GM21786 (cell line): Measurements from ENCODE around the gene HELT.

Source experiments
- ATAC-seq: cut with Tn5 transposase; IDR thresholded peaks from one replicate; pipeline ENCODE4 v1.9.1; 2021; ENCODE audit not compliant: unreplicated experiment

Gene HELT

DNA sequence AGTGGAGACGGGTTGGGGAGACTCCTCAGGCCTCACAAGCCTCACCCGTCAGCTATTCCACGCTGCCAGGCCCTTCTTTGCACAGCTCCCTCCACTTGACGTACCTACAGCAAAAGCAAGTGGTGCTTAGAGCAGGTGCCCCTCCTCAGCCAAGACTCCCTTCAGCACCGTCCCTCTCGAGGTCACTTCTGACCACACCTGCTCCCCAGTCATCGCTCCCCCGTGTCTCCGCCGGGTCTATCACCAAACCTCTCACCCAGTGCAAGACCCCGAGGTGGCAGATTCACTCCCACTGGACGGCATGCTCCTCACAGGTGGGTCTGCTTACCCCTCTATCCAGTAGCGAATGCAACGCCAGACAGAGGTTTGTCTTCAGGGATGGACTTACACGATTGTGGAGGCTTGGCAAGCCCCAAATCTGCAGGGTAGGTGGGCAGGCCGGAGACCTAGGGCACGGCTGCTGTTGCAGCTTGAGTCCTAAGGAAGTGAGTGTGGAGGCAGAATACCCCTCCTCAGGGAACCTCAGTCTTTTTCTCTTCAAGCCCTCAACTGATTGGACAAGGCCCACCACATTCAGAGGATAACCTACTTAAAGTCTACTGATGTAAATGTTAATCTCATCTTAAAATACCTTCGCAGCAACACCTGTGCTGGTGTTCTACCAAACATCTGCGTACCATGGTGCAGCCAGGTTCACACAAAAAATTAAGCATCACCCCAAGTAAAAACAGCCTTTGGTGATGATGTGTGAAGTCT is 14.5 kb upstream of the HELT start:
- no peak for ATAC-seq

DNA sequence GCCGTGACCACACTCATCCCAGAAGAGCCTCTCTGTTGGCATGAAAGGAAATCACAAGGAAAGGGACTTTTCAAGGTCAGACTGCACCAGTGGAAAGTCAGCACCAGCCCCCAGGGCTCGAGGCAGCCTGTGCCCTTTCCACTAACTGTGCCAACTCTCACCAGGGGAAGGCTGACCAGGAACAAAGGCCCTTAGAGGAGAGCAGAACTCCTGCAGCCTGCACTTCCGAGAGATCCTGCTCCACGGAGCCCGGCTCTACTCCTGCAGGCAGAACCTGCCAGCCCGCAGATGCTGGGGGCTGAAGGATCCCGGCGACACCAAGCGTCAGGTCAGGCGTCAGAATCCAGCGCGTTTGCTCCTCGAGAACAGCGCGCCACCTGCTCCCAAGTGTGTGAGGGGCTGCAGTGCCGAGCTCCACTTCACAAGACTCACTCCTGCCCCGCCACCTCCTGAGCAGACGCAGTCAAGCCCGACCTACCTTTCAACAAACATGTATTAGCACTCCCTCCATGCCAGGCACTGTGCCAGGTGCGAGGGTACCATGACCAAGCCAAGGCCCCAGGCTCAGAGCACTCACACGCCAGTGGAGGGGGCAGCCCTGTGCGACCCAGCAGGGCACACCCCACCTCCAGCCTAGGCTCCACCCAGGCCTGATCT is 13.6 kb upstream of the HELT start:
- peak; percentile 26 for ATAC-seq

DNA sequence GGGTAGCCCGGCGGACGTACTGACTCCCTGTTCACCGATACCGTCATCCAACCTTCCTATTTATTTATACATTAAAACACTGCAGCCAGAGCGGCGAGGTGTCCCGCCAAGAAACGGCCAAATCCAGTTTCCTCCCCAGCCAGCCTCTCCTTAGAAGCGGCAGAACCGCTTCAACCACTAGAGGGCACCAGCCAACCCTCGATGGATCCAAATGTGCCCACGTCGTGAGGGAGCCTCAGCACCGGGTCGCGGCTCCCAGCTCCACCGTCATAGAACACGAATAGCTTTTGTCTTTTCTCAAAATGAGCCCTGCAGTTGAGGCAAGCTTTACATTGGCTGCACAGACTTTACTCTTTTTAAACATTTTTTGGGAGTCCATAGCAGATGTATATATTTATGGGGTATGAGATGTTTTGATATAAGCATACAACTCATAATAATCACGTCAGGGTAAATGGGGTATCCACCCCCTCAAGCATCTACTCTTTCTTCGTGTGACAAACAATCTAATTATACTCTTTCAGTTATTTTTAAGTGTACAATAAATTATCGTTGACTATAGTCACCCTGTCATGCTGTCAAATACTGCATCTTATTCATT is 13.0 kb upstream of the HELT start:
- ATAC-seq, result peak; percentile 87

DNA sequence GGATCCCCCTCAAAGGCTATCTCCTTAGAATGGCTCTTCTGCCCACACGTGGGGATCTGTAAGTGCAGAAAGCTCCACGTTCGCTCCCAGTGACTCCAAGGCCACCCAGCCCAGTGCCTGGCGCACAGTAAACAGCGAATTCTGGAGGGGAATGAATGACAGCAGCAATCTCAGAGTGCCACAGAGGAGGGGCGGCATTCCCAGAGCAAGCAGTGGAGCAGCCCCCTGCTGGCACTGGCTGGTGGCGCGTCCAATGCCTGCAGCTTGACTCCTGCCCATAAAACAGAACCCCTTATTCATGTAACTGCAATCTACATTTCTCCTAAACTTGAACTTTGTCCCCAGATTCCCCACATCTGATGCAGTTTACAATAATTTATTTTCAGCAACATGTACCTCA is 6.9 kb upstream of the HELT start:
- ATAC-seq, result no peak

DNA sequence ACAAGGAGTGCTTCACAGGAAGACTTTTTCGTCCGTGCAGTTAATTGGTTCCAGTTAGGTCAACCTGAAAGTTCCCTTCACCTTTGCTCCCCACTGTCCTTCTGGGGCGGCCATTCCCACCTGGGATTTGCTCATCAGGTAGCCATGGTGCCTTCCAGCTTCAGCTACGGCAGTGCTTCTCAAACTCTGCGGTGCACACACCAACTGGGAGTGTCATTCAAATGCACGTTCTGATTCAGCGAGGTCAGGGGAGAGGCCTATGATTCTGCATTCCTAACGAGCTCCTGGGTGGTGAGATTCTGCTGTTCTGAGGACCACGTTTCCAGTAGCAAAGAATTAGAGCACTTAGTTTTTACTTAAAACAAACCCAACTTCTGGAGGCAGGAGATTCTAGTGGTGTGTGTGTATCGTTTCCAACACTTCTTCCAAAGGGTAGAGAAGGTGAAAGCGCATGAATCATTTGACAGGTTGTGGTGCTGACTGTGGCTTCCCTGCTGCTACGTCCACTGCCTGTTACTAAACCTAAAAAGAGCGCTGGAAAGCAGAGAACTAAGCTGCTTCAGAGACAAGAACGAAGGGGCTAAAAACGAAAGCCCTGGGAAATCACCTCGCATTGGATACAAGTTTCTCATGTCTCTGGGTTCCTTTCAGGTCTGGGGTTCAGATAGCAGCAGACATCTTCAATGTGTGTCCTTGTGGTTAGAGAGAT is 4.7 kb upstream of the HELT start:
- no peak for ATAC-seq

DNA sequence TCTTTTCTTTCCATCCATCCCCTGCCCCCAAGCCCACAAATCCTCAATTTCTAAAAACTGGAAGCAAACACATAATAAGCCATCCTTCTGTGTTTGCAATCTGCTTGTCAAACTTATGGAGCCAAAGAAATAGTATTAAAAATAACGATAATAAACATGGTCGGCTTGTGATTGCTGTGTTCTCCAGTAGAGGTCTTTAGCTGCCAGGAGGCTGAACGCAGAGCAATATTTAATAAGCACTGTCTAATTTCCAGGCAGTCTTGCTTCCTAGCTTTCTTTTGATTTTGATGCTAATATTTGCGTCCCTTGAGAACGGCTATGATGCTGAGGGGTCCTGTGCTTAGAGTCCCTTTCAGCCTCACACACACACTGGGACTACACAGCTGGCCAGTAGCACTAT is 3.2 kb upstream of the HELT start:
- ATAC-seq, result no peak

DNA sequence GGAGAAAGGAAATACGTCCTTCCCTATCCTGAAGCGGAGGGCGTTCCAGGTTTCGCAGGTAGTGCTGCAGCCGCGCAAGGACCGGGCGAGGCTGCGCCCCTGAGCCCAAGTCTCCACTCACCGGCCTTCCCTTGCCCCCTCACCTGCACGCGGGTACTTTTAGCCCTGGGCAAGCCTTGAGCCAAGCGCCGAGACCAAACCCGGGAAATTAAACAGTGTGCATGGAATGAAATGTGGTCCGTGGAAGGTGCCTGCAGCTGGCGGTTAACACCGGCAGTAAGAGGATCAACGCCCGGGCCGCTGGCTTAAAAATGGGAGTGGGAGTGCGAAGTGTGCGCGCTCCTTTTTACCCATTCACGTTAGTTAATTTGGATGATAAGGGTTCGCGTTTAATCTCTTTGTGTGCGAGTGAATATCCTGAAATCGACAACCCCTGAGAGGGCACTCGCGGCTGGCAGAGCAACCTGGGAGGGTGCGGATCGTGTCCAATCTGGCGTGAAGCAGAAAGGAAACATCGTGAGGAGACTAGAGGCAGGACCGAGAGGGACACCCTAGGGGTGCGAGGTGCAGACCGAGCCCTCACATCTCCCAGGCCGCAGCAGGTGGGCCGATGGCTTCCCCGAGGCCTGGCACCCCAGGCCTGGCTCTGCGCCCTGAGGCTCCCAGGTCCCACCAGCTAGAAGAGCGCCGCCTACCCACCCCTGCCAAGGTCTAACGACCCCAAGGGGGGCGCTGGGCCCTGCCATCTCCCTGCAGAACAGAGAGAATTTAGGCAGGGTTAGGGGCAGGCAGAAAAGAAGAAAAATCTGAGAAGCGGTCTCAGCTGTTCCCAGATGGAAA is 2.0 kb upstream of the HELT start:
- ATAC-seq, result no peak

DNA sequence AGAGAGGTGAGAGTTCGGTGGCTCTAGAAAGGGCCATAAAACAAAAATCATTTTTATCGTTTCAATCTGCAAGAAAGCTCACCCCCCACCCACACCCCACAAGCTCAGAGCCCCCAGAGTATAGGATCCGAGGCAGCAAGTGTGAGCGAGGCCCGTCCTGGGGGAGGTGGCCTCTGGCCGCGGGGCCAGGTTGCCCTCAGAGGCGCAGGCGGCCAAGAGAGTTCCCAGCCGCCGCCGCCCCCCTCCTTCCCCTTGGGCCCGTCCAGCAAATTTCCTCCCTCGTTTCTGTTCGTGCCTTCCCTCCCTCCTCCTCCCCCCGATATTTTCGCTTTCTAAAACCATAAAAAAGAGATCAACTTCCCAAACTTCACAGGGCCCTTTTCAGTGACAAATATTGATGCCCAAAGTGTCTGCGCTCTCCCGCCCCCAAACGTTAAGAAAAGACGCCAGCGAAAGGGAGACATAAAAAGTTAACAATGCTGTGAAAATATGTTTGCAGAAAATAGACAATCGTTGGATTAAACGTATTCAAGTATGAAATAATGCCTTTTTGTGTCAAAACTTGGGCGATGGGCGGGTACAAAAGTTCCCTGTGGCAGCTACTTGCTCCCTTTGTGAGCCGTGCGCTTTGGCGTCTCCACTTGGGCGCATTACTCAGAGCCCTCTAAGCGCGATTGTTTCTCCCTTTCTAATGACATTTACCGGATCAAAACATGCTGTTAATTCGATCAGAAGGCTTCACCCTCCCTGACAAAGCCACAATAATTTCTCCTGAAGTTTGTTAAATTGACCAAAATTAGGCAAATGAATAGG is 1.1 kb upstream of the HELT start:
- ATAC-seq, result no peak

DNA sequence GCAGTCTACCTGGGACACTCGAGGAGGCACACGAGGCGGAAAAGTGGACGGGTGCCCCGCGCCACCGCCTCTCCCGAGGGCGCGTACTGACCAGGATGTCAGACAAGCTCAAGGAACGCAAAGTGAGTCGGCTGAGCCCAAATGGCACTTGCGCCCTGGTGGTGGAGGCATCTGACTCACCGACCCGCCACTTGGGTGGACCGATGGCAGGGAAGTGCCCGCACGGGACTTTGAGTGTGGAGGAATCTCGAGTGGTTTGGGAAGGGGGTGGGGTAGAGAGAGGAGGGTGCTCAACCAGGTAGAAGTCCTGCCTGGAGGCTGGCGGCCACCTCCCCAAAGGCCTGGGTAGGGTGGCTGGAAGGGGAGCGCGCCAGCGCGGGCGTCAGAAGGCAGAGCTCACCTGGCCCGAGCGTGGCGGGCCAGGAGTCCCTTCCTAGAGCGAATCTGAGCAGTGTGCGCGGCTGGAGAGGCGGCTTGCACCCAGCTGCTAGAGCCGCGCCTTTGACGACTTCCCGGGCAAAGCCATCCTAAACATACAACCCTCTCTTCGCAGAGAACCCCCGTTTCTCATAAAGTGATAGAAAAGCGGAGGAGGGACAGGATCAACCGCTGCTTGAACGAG is 655 bp downstream of the HELT start:
- no peak for ATAC-seq

DNA sequence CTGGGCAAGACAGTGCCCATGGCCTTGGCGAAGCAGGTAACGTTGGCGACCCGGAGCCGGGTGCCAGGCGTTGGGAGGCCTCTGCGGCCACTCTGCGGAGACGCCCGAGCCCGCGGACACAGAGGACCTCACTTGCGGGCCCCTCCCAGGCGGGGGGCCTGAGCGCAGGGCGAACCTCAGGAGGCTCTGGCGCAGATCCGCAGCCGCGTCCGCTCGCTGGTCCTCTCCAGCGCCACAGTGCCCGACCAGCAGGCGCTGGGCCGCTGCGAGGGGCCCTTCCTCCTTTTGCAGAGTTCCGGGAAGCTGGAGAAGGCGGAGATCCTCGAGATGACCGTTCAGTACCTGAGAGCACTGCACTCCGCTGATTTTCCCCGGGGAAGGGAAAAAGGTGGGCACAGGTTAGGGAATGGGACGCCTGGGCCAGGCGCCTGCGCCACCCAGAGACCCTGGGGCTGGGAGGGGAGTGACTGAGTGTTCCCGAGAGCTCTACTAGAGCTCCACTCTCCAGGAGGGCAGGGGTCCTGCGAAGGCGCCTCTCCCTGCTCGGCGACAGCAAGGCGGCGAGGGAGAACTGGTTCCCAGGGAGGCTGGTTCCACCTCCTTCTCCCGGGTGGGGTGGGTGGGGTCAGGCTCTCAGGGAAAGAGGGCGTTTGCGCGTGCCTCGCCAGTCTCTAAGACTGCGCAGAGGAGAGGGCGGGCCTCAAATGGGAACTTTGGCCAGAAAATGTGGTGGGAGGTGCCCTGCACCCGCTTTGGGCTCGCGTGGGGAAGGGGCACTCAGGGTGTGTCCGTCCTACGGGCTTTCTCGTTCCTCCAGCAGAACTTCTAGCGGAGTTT is 1.4 kb downstream of the HELT start:
- no peak for ATAC-seq

DNA sequence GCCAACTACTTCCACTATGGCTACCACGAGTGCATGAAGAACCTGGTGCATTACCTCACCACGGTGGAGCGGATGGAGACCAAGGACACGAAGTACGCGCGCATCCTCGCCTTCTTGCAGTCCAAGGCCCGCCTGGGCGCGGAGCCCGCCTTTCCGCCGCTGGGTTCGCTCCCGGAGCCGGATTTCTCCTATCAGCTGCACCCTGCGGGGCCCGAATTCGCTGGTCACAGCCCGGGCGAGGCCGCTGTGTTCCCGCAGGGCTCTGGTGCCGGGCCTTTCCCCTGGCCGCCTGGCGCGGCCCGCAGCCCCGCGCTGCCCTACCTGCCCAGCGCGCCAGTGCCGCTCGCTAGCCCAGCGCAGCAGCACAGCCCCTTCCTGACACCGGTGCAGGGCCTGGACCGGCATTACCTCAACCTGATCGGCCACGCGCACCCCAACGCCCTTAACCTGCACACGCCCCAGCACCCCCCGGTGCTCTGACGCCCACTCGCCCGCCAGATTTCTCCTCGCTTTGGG is 2.1 kb downstream of the HELT start:
- no peak for ATAC-seq

DNA sequence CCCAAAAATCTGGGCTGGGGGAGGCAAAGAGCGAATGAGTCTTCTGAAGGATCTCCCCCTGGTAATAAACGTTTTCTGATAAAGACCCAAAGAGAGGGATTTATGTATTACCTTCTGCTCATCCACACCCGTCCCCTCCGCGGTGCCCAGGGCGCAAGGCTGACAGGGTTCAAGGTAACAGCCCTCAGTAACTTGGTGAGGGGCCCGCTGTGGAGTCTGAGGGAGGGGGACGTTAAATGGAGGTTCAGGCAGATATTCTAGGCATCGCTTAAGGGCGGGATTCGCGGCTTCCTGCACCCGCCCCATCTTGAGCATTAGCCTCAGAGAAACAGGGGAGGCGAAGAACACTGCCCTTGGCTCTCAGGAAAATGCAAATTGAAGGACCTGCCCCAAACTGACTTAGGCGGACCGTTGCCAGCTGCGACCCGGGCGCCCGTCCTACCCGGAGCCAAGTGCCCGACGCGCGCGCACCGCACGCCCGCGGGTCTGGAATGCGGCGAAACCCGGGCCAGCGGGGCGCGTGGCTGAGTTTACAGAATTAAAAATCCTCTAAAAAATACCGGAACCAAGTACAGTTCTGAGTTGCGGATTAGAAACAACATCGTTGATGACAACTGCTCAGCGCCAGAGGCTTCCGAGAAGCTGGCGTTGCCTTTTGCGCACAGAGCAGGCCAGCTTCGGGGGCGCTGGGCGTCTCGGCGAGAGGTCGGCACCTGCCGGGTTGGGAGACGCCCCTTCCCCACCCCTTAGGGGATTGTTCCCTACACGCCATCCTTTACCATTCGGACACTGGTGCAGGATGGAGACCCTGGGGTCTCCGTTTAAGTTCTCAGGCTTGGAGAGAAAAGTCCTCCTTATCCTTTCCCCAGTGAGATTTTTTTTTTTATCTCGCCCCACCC is 2.8 kb downstream of the HELT start:
- no peak for ATAC-seq

DNA sequence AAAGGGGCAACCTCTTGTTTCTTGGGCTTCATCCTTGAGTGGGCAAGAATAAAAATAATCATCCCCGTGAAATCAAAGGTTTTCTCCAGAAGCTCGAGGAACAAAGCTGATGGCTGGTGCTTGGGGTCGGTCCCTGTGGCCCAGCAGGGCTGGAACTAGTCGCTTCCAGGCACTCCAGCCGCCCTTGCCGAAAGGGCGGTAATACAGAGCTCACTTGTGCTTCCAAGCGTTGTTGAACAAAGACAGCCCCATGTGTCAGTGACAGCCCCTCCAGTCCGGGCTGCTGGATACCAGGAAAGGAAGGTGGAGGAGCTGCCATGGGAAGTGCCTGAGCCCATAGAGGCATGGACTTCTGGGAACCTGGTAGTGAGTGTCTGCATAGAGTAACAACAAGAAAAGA is 5.2 kb downstream of the HELT start:
- no peak for ATAC-seq

DNA sequence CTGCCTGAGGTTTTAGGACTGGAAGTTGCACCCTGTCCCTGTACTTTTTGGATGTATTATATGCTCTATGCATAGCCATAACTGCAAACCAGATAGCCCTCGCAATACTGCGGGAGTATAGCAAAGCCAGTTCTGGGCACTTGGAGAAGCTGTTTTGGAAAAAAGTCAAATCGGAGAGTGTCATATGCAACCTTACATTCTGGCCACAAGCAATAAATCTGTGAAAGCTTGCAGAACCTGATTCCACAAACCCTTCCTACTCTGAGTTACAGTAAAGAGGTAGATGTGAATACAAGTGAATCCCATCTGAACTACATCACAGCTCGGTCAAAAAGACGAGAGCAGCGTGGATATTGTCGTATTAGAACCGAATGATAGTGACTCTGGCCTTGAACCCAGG is 10.3 kb downstream of the HELT start:
- no peak for ATAC-seq

DNA sequence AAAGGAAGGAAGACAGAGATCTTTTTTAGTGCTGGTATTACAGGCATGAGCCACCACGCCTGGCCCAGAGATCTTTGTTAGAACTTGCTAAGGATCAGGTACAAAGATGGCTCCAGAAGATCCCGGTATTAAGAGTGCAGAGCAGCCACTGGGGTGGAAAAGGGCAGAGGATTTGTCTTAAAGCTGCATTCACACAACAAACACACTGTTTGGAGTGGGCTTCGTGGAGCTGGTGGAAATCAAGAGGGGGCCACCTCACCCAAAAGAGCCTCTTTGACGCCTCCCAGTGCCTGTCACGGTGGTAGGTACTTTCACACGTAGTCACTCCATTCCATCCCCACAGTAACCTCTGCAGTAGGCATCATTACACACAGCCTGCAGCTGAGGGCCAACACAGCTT is 13.3 kb downstream of the HELT start:
- ATAC-seq, result no peak

DNA sequence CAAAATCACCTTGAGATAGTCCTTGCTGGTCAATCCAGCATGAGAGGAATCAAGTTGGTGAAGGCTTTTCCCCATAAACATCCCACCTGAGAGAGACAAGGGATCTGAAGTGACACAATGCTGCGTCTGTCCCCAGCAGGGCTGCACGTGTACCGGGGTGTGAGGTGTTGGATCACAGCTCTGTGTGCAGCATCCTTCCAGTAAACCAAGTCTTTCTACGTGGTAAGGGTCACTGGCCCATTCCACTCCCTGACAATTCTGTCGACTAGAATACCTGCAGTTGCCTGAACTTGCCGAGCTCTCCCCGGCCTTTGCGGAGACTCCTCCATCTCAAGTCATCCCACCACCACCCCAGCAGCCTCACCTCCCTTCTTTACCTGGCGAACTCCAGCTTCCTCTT is 14.8 kb downstream of the HELT start:
- ATAC-seq, result no peak

DNA sequence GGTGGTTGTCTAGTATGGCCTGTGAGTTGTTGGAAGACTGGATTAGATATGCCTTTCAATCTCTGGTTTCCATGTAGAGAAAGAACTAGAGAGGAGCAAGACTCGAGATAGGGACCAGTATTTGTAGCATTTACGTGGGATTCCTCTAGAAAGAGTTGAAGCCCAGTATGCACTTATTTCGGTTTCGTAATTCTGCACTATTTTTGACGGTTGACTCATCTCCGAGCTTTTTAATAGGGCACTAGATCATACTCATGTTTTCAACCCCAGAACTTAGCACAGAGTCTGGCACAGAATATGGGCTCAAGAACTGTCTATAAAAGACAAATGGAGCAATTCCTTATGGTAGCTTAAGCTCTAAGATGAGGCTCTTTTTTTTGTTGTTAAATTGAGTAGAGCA is 15.7 kb downstream of the HELT start:
- no peak for ATAC-seq

DNA sequence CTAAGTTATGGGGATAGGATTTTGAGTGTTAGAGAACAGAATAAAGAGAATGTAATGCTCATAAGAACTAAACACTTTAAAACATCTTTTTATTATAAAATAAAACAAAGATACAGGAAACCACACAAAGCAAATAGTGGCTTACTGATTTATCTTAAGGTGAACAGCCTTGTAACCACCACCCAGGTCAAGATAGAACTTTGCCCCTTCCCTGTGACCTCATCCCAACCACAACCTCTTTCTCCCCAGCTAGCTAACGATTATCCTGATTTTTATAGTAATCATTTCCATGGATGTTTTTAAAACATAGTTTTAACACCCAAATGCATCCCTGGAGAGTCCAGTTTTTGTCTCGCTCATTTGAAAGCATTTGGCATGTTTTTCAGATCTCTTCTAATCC is 17.0 kb downstream of the HELT start:
- no peak for ATAC-seq
